A549 (cell line): ENCODE measurements around the gene DUSP9.

Source experiments
- CTCF ChIP-seq: fragments of >200 bp; sonication (Bioruptor Twin); formaldehyde crosslinking; IDR thresholded peaks from 3 replicates; pipeline ENCODE4 v1.5.1; 2016
- EHMT2 ChIP-seq: fragments of 200-600 bp; sonication (generic); IDR thresholded peaks from 2 replicates; pipeline ENCODE4 v1.6.1; 2016; ENCODE audit warnings: antibody characterized with exemption, low read depth, mild to moderate bottlenecking, moderate library complexity
- ELK1 ChIP-seq: fragments of 150-350 bp; IDR thresholded peaks from 2 replicates; pipeline ENCODE4 v1.6.1; 2014; ENCODE audit warnings: low read depth, mild to moderate bottlenecking, low read length
- ESRRA ChIP-seq: fragments of 150-350 bp; IDR thresholded peaks from 2 replicates; pipeline ENCODE4 v1.6.1; 2014; ENCODE audit warnings: mild to moderate bottlenecking, low read length, borderline replicate concordance
- HMGXB4 ChIP-seq: fragments of 250-450 bp; sonication (Bioruptor Pico); IDR thresholded peaks from 2 replicates; pipeline ENCODE4 v1.5.0; 2021; ENCODE audit warnings: mild to moderate bottlenecking, moderate library complexity, borderline replicate concordance
- KDM5A ChIP-seq: fragments of 200-600 bp; sonication (generic); IDR thresholded peaks from 2 replicates; pipeline ENCODE4 v1.6.1; 2016; ENCODE audit warnings: antibody characterized with exemption, mild to moderate bottlenecking
- MAX ChIP-seq: IDR thresholded peaks from 2 replicates; pipeline ENCODE4 v1.6.1; 2012
- MAZ ChIP-seq: fragments of 150-350 bp; IDR thresholded peaks from 2 replicates; pipeline ENCODE4 v1.6.1; 2014; ENCODE audit warnings: antibody characterized with exemption, low read depth, low read length, borderline replicate concordance
- NR3C1 ChIP-seq: fragments of >200 bp; sonication (Bioruptor Twin); formaldehyde crosslinking; IDR thresholded peaks from 3 replicates; pipeline ENCODE4 v1.6.1; 2017
- POLR2A ChIP-seq: IDR thresholded peaks from 2 replicates; pipeline ENCODE4 v1.6.1; 2012; ENCODE audit warnings: mild to moderate bottlenecking, low read length
- RAD21 ChIP-seq, 2 experiments: fragments of >200 bp in 1 of 2; sonication (Bioruptor Twin) in 1 of 2; formaldehyde crosslinking in 1 of 2; IDR thresholded peaks in 1 of 2; conservative IDR thresholded peaks in 1 of 2; 2 replicates in 1 of 2; 3 replicates in 1 of 2; pipeline ENCODE4 v1.6.1; 2012 to 2018; ENCODE audit warnings: inconsistent platforms in 1 of 2
- RCOR1 ChIP-seq: fragments of 150-350 bp; IDR thresholded peaks from 2 replicates; pipeline ENCODE4 v1.6.1; 2014; ENCODE audit warnings: antibody characterized with exemption, low read length, low read depth
- ZNF302 ChIP-seq: fragments of 250-450 bp; sonication (Bioruptor Pico); IDR thresholded peaks from 2 replicates; pipeline ENCODE4 v1.9.0; 2021; ENCODE audit warnings: inconsistent platforms, mild to moderate bottlenecking, moderate library complexity

GRCh38 chrX:153650959-153651358 lies 4.0 kb downstream of the DUSP9 start:
- TF ChIP-seq EHMT2: no peak
- no peak for TF ChIP-seq CTCF
- no peak for TF ChIP-seq RAD21 (conservative IDR thresholded peaks at IDR 0.05 in 1 of 2, IDR thresholded peaks at IDR 0.05 in 1 of 2)
- no peak for TF ChIP-seq HMGXB4 (CRISPR knock-in tag)
- no peak for TF ChIP-seq MAZ
- no peak for TF ChIP-seq POLR2A
- no peak for TF ChIP-seq MAX
- no peak for TF ChIP-seq ESRRA
- TF ChIP-seq RCOR1: no peak
- TF ChIP-seq ZNF302: no peak
- TF ChIP-seq ELK1: no peak
- TF ChIP-seq KDM5A: no peak
- no peak for TF ChIP-seq NR3C1
